DOHH2 (cell line): ENCODE measurements around the gene ATIC.

Experiments
- H3F3A ChIP-seq: fragments of 200-600 bp; sonication (generic), shearing (Covaris generic); 2 replicates; pipeline ENCODE4 v1.6.0; 2016; ENCODE audit warnings: antibody characterized with exemption, mild to moderate bottlenecking; ENCODE audit not compliant: control insufficient read depth, insufficient read depth
- H3K27ac ChIP-seq: fragments of 200-600 bp; sonication (generic); 2 replicates; pipeline ENCODE4 v1.5.1; 2014; ENCODE audit warnings: low read depth, mild to moderate bottlenecking, low read length, moderate library complexity
- H3K27me3 ChIP-seq: fragments of 200-600 bp; sonication (generic); 2 replicates; pipeline ENCODE4 v1.6.1; 2014; ENCODE audit warnings: mild to moderate bottlenecking, low read length, mixed read lengths; ENCODE audit not compliant: control insufficient read depth
- H3K36me3 ChIP-seq: fragments of 200-600 bp; sonication (generic); 2 replicates; pipeline ENCODE4 v1.6.1; 2014; ENCODE audit warnings: mild to moderate bottlenecking, low read length, moderate library complexity, mixed read lengths; ENCODE audit not compliant: control insufficient read depth
- H3K4me1 ChIP-seq: fragments of 200-600 bp; sonication (generic); 2 replicates; pipeline ENCODE4 v1.6.1; 2014; ENCODE audit warnings: mild to moderate bottlenecking, low read length, mixed read lengths; ENCODE audit not compliant: control insufficient read depth
- H3K4me2 ChIP-seq: fragments of 200-600 bp; sonication (generic); 2 replicates; pipeline ENCODE4 v1.6.0; 2014; ENCODE audit warnings: mild to moderate bottlenecking, low read length, moderate library complexity
- H3K4me3 ChIP-seq: fragments of 200-600 bp; sonication (generic); 2 replicates; pipeline ENCODE4 v1.5.1; 2014; ENCODE audit warnings: mild to moderate bottlenecking, low read length, mixed read lengths
- H3K79me2 ChIP-seq: fragments of 200-600 bp; sonication (generic); 2 replicates; pipeline ENCODE4 v1.6.1; 2014; ENCODE audit warnings: mild to moderate bottlenecking, low read length, mixed read lengths; ENCODE audit not compliant: control insufficient read depth
- H3K9me2 ChIP-seq: fragments of 200-600 bp; sonication (generic); replicated peaks from 2 replicates; pipeline ENCODE4 v1.6.1; 2014; ENCODE audit warnings: mild to moderate bottlenecking, low read length, mixed read lengths; ENCODE audit not compliant: control insufficient read depth
- H3K9me3 ChIP-seq: fragments of 200-600 bp; sonication (generic); 2 replicates; pipeline ENCODE4 v1.6.1; 2014; ENCODE audit warnings: antibody characterized with exemption, low read length, mixed read lengths; ENCODE audit not compliant: control insufficient read depth, insufficient read depth
- H4K20me1 ChIP-seq: fragments of 200-600 bp; sonication (generic); 2 replicates; pipeline ENCODE4 v1.6.0; 2014; ENCODE audit warnings: low read depth, mild to moderate bottlenecking, antibody characterized with exemption, low read length, moderate library complexity; ENCODE audit not compliant: control insufficient read depth, insufficient read depth
- CTCF ChIP-seq: fragments of 200-600 bp; sonication (generic); IDR thresholded peaks from one replicate; pipeline ENCODE4 v1.5.1; 2014; ENCODE audit warnings: antibody characterized with exemption, mild to moderate bottlenecking, low read depth, low read length; ENCODE audit not compliant: poor library complexity, severe bottlenecking
- EZH2phosphoT487 ChIP-seq: fragments of 200-600 bp; sonication (generic); IDR thresholded peaks from 2 replicates; pipeline ENCODE4 v1.6.1; 2017; ENCODE audit warnings: borderline replicate concordance, mild to moderate bottlenecking, antibody characterized with exemption, low read length, moderate library complexity, mixed read lengths

Gene ATIC

GRCh38 chr2:215391531-215391930, 79.7 kb downstream of the ATIC start:
- no peaks in the 10 kb centered on the region for H3K36me3 ChIP-seq
- H3K4me2 ChIP-seq = no peak overlapping the region
- no peaks in the 10 kb centered on the region for H4K20me1 ChIP-seq

DNA sequence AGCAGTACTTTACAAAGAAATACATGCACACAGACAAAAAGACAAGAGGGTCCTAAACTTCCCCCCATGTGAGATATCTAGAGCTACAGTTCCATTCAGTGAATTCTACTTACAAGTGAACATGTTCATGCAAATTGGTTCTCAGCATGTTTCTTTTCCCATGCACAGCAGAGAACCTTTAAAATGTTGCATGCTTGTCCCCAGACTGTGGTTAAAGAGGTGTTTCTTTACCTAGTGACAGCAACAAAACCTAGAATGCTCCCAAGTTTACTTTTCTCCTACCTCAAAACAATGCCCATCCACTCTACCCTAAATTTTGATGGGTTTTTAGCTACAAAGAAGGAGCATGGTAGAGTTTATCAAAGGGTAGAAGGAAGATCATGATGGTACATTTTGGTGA, 80.3 kb downstream of the ATIC start:
- H3K79me2 ChIP-seq = no peaks in the 10 kb centered on the region
- no peaks in the 10 kb centered on the region for H3K27me3 ChIP-seq
- H3F3A ChIP-seq = no peaks in the 10 kb centered on the region
- H3K9me3 ChIP-seq = no peaks in the 10 kb centered on the region
- no peaks in the 10 kb centered on the region; the same call in 1 of the 2 replicates for H3K9me2 ChIP-seq
- H3K4me3 ChIP-seq = no peak overlapping the region
- H4K20me1 ChIP-seq = no peaks in the 10 kb centered on the region
- no peak overlapping the region for H3K27ac ChIP-seq
- TF ChIP-seq CTCF = no peak
- no peak for TF ChIP-seq EZH2phosphoT487
- no peak overlapping the region for H3K4me2 ChIP-seq
- no peaks in the 10 kb centered on the region for H3K36me3 ChIP-seq
- peaks cover 8% of the 10 kb centered on the region for H3K4me1 ChIP-seq

More at GRCh38 chr2:215391531-215391930, 79.7 kb downstream of the ATIC start:
- Histone ChIP-seq H3K27me3 (no peaks in the 10 kb centered on the region), H3K4me1 (peaks cover 8% of the 10 kb centered on the region), H3K9me3 (no peaks in the 10 kb centered on the region), H3K27ac (no peak overlapping the region), H3K79me2 (no peaks in the 10 kb centered on the region), H3F3A (no peaks in the 10 kb centered on the region), H3K4me3 (no peak overlapping the region), H3K9me2 (no peaks in the 10 kb centered on the region; the same call in 1 of the 2 replicates)
- TF ChIP-seq EZH2phosphoT487 (no peak), CTCF (no peak)

DNA sequence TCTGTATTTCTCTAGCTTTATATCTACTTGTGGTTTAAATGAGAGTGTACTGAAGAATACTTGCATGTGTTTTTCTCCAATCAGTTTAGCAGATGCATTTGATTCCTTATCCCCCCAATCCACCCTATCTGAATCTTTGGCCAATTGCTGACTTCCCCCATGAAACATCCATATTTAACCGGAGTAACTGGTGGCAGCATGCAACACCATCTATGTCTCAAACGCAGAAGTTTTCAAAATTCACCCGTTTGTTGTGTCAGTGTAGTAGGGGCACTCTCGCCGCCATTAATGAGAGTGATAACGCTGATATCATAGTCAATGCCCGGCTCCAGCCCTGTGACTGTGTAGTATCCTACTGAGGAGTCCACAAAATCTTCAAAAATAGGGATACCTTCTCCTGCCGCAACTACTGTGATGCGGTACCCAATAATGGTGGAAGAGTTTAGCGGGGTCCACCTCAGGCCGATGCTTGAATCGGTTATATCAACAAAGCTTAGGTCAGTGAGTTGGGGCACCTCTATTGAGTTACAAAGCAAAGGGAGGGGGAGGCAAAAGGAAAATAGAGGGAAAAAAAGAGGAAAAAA, 80.9 kb downstream of the ATIC start:
- no peaks in the 10 kb centered on the region for H3F3A ChIP-seq
- H3K9me3 ChIP-seq = no peaks in the 10 kb centered on the region
- no peaks in the 10 kb centered on the region for H3K27me3 ChIP-seq
- peaks cover 8% of the 10 kb centered on the region for H3K4me1 ChIP-seq
- H3K36me3 ChIP-seq = no peaks in the 10 kb centered on the region
- no peak overlapping the region for H3K4me3 ChIP-seq
- TF ChIP-seq EZH2phosphoT487 = no peak
- TF ChIP-seq CTCF = no peak
- no peaks in the 10 kb centered on the region; the same call in 1 of the 2 replicates for H3K9me2 ChIP-seq
- H3K27ac ChIP-seq = no peak overlapping the region
- H4K20me1 ChIP-seq = no peaks in the 10 kb centered on the region
- H3K4me2 ChIP-seq = no peak overlapping the region
- H3K79me2 ChIP-seq = no peaks in the 10 kb centered on the region
